Hematopoietic multipotent progenitor cell treated with erythropoietin and hydrocortisone succinate and interleukin-3 and kit ligand, for 8 days (in vitro differentiated cells): Measurements from ENCODE around the gene SETD3.

ENCODE experiments used
- DNase-seq: peaks from one replicate; pipeline ENCODE4 v3.0.0-alpha.2; 2015

SETD3 gene

DNA sequence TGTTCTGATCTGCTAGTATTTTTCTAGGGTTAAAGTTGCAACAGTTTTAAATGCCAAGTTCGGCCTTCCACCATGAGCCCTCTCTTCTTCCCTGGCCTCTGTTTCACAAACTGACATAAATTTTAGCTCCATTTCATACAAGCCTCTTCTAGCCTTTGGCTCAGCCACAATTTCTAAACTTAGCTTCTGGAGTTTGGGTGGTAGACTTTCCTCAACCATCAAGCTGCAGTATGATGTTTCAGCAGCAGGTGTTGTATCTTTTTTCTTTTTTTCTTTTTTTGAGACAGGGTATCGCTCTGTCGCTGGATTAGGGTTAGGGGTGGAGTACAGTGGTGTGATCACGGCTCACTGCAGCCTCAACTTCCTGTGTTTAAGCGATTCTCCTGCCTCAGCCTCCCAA is 29.4 kb downstream of the SETD3 start:
- no peak for DNase-seq

DNA sequence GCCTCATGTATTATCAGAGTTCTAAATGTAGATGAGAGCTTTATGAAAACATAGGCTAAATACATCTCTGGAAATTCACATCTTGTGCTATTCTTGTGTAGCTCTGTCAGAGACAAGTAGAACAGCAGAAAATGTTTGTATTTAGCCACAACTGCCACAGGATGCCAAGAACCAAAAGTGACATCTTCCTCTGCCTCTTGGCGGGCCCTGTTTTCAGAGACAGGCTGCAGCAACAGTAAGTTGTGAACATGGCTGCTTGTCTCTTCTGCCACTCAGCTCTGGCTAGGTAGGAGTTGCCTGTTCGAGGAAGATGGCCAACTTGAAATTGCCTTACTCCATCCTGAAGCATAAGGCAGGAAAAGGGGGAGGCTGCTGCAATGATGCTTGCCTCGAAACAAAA is 30.4 kb downstream of the SETD3 start:
- DNase-seq = no peak

DNA sequence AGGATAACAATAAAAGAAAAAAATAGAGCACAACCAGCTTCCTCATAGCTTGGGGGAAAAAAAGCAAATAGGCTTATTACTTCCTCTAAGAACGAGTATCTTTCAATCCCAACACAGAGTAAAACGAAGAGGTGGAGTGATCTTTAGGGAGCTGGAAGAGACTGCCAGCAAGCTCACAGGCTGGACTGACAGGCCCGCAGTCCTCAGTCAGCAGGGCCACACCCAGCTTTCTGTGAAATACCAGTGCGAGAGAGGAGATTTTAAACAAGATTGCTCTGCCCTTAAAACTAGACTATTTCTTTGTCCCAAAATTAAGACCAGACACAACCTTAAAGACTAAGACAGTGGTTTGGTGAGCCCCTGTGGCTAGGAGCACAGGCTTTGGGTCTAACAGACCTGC is 32.9 kb downstream of the SETD3 start:
- DNase-seq = peak; percentile 45

DNA sequence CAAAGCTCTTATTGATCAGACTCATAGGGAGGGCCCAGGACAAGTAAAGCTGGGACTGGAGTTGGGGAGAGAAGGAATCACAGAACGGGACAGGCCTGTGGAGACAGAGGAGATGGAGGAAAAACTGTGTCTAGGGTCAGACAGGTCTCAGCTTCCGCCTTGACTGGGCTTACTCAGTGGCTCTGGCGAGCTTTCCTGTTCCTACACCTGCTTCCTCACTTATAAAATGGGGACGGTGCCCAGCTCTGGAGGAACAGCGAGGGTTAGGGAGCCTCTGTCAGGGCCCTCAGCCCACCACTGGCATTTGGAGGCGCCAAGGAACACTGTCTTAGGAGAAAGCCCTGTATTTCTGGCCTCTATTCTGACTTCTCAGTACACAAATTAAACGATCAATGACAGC is 34.7 kb downstream of the SETD3 start:
- no peak for DNase-seq

DNA sequence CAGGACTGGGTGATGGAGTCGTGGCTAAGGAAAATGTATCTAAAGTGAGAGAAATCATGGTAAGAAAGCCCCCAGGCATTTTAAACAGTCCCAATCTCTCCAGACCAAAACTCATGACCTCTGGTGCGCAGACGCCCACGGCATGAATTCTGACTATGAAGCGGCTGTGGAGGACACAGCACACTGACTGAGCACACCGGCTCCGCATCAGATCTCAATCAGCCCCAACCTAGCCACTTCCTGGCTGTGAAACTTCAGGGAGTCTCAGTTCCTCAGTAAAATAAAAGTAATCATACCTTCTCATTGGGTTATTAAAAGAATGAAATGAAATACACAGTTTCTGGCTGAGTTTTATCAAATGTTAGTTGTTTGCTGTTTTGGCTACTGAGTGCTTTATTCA is 38.7 kb downstream of the SETD3 start:
- DNase-seq = no peak

DNA sequence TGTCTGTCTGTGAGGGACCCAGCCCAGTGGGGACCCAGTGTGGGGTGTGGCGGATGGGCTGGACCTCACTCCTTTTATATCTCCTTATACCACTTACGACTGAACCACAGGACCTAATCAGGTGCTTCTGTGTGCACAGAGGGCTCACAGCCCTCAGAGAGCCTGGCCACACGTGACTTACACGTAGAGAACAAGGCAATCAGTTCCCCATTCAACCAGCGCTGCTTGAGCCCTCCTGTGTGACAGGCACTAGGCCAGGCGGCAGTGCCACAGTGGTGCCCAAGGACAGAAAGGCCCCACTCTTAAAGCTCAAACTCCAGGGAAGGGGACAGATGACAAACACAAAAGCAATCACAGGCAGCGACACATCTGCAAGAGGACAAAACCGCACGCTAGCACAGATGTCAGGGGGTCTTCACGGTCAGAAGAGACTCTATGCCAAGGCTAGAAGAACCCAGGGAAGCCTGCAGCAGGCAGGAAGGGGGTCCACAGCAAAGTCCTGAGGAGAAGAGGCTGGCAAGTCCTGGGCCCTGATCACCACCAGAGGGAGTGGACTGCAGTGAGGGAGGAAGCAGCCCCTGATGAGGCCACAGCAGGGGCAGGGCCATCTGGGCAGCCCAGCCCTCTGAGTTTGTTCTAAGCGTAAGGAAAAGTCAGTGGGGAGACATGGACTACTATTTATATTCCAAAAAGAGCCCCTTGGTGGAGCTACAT is 39.3 kb downstream of the SETD3 start:
- peak; percentile 12 for DNase-seq

DNA sequence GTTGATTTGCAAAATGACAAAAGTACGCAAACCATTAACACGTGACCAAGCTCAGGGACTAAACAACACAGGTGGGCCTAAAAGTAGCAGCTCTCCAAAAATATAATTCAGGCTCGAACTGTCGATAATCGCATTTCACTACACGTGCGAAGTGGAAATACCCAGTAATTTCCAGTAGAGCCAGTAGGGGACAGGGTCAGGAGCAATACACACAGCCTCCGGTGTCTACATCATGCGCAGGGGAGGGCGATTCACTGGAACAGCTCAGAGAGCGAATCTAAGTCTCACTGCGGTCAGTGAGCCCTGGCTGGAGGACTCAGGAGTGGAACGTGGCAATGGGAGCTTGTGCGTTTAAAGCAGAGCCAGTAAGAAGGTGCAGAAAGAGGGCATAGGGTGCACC is 40.4 kb downstream of the SETD3 start:
- no peak for DNase-seq

DNA sequence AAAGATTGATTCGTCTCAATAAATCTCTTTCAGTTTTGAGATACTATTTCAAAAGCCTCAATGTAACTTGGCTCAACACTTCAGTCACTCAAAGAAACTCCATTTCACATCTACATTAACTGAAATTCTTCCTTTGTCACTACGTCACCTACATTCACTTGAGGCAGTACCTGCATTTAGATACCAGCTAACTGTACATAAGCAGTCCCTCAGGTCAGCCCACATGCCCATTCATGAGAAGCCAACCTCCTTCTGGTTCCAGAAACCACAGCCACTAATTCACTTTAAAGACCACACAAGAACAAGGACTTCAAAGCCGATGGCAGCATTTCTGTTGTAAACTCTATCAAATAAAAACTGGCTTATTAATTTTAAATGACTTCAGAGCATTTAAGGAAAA is 43.0 kb downstream of the SETD3 start:
- DNase-seq = no peak

DNA sequence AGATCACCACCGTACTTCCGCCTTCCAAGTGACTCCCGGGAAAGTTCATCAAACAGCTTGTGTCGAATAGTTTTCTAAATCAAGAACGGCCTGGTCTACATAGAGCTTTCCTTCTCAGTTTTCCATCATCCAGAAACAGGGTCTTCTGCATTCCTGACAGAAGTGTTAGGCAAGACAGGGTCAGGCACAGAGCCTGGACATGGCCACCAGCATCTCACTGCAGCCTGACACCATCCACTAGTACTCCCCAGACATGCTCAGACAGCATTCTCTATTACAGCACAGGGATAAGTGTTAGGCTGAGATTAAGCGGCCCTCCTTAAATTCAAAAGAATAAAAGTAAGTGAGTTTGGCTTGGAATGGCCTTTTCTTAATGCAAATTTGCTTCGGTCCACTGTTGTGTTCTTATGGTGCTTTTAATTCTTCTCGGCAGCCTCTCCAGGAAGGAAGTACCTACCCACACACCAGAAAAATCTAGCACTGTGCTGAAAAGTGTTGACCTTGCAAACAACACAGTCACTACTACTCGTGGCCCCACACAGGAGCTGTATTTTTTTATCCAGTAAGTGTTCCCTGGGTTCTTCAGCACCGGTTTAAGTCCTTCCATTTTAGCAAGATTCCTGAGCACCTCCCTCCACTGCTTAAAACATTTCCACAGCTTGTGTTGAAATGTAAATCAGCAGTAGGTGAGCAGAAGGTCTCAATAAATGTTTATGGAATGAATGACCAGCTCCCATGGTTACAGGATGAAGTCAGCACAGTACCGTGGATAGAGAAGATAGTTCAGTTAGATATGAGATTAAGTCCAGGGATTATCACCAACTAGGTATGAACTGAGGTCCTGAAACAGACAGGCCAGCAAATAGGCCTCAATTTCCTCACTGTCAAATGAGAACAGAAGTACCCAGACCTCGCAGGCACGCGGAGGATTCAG is 44.1 kb downstream of the SETD3 start:
- no peak for DNase-seq

DNA sequence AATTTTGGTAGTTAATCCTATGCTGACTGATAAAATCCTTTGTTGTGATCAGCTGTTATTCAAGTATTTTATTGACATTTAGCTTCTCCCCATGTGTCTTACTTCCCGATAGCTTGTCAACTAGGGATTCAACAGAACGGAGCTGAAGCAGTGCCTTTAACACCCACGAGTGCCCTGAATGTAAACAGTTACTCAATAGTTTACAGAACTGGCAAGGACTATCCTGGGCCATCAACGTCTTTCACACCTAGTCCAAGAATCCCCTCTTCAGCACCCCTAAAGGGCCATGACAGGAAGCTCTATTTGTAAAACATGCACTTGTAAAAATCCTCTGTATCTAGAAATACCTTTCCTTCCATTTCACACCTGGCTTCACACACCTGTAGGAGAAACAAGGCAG is 45.3 kb downstream of the SETD3 start:
- no peak for DNase-seq

DNA sequence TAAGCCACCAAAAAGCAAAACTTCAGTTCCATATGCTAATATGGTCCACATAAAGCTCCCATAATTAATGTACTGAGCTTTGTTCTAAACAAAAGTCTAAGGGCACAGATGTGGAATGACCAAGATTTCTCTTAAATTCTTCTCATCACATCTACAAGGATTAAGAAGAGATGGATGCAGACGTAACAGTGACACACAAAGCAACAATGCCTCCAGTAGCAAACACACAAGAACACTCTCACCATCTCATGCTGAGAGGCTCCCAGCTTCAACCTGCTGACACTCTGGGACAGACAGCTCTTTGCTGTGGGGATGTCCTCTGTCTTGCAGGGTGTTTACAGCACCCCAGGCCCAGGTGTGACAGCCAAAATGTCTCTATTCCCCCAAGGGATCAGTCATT is 48.2 kb downstream of the SETD3 start:
- DNase-seq = no peak

DNA sequence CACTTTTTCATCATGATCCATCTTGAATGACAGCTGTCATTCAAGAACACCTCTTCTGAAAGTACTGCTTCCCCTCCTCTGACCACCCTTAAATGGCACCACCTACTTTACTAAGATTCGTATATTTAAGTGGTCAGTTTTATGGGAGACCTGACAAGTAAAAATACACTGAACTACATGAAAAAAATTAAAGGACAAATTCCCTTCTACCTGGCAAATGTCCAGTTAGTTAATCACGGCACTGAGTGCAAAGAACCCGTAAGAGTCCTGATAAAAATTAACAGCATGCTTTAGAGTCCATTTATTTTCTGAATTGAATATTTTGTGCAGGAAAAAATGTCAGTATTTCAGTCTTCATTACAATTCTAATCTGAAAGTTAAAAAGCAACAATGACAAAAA is 48.7 kb downstream of the SETD3 start:
- DNase-seq = no peak

DNA sequence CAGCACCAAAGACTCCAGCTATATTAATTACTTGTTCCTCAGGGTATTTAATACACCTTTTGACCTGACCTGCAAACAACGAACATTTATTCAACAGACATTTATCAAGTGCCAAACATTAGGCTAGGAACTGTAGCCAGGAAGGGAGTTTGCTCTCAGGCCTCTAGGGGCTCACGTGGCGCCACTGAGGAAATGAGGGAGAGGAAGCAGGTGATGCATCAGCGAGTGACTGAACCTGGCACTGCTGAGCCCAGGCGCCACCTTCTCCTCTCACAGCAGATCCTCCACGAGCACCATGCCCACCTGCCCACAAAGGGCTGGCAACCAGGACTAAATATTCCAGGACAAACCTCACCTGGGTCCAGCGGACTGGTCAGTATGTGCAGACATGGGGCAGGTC is 50.2 kb downstream of the SETD3 start:
- DNase-seq = peak; percentile 34

DNA sequence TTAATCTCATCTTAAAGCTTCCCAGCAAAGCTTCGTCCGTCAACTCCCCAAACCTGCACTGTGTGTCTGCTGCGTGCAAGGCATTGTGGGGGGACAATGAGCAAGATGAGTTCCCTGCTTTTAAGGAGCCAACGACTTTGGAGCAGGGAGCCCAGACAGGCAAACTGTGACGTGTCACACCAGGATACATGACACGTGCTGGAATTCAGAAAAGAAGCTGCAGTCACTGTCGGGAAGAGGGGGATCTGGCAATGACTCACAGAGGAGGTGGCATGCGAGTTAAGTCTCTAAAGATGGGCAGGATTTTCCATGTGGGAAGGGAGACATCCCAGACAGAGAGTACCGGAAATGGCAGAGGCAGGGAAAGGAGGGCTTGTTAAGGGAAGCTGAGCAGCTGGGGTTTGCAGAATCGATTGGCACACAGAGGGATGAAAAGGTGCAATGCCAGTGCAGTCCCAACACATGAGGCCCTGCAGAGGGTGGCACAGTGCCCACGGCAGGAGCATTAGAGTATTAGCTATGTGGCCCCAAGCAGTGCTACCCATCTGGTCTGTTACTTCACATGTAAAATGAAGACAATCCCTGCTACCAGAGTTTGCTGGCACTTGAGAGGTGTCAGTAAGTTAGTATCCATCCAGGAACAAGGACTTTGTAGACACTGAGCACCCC is 52.9 kb downstream of the SETD3 start:
- DNase-seq = no peak

DNA sequence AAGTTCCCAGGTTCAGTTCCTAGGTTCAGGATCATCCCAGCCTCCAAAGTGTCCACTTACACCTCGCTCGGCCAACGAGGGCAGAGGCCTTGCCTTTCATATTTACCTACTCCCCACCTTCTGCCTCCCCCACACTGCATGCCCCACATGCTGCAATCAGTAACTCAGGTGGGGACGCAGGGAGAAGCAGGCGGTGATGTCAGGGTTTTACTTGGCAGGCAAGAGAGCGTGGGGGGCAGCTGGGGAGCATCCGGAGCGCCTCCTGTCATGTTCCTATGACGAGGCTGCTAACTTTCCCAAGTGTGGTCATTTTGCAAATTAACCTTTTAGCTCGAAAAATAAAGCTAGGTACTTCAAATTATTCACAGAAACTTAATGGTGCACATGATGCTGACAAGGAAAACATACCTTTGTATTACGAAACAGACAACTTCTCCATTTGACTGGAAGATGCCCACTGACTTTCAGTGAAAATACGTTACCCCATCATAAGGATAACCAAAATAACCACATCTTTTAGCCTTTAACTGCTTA is 53.8 kb downstream of the SETD3 start:
- DNase-seq = no peak

DNA sequence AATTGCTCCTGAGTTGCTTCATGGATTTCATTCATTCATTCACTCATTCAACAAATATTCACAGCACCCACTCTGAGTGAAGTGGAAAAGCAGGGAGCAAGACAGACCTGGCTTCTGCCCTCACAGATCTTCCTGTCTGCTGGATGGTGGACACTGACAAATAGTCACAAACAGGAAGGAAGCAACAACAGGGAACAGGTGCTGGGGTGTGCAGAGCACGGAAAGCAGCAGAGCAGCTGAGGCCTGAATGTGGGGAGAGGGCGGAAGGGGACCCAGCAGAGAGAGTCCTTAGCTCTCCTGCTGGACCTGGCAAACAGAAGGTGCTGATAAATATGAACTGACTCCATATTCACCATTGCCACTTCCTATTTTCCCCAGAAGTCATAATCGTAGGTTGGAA is 54.4 kb downstream of the SETD3 start:
- no peak for DNase-seq

DNA sequence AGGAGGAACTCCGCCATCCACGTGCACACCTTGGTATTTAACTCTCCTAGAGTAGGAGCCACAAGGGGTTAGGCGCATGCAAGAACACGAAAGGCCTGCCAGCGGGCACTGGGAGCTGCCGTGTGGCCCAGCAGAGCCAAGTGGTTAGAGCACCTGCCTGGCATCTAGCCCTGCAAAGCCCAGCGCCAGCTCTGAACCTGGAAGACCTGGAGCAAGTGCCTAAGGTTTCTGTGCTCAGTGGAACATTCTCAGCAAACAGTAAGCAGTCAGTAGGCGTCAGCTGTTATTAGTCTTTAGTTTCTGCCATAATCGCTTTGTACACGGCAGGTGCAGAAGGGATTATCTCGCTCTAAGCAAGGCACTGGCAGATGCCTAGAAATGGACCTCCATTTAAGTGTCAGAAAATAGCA is 55.4 kb downstream of the SETD3 start:
- DNase-seq = no peak

DNA sequence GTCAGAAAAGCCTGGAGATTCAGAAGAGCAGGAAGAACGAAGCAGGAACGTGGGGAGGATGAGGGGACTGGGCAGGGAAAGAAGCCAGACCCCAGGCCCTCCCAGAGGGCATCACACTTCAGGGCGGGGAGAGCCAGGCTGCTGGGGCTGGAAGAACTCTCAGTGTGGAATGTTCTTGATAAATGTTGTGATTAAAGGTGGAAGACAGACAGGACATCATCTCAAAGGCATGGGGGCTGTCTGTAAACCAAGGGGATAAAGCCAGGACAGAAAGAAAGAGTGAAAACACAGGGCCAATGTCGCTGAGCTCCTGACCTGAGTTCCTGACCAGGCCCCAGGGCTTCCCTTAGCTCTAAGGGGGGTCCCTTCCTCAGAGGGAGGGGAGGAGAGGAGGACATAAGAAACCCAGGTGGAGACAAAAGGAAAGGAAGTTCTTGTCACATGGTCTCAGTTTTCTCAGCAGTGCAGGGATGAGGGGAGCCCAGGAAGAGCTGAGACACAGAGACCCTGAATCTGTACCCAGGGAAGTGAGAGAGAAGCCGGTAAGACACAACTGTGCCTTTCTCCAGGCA is 56.3 kb downstream of the SETD3 start:
- DNase-seq = no peak

DNA sequence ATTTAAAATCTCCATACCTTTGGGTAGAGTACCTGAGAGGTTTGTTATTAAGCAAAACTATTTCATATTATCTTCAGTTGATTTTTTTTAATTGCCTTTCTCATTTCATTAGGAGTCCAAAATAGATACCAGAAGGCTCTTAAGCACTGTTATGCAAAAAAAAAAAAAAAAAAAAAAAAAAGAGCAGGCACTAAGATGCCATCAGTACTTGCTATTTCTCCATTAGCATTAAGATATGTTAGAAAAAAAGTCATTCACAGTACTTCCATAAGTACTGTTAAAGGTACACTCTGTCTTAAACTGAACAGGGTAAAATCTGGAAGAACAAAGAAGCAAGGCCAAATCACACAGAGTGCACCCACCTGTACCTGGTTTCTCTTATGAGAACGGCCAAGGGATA is 57.2 kb downstream of the SETD3 start:
- DNase-seq = no peak

DNA sequence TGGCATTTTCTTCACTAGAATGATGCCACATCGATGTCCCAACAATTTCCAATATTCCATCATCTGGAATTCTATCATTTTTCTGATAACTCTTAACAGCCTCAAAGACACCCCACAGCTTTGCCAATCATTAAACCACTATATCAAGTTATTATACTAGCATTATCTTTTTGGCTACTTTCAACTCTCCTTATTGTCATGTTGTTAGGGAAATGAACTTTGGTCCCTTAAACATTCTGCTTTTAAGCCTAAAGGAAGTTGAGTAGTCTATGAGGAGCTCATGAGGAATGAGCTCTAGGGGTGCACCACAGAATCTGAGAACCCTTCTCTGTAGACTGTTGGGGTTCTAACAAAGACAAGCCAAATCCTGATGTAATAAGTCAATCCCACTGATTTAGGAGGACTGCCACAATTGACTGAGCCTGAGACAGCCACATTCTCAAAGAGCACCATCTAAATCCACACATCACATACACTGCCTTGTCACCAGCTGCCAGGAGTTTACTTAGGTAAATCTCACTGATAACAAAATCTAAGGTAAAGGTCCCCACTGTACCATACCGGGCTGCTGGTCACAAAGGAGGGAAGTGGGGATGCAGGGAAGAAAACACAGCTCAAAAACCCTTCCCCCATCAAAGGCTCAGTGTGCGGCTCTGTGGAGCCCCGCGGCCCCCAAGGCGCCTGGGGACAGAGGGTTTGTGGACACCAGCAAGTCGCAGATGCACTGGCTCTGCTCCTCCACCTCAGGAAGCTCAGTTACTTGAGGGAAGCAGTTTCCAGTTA is 58.2 kb downstream of the SETD3 start:
- DNase-seq = no peak

DNA sequence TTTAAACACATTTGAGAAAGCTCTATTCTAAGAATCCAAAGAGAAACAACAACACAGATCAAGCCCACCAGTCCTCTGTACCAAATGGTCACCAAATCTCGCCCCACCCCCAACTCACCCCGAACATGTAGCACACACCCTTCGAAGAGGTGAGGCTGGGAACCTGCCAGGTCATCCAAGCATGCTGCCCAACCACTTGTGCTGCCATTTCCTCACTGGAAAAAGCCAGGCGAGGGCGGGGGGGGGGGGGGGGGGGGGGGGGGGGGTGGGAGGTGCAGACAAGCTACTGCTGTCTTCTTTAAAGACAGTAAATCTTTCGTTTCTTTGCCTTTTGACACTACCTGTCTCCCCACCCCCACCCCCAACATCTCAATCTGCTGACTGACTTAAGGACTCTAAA is 59.9 kb downstream of the SETD3 start:
- no peak for DNase-seq

DNA sequence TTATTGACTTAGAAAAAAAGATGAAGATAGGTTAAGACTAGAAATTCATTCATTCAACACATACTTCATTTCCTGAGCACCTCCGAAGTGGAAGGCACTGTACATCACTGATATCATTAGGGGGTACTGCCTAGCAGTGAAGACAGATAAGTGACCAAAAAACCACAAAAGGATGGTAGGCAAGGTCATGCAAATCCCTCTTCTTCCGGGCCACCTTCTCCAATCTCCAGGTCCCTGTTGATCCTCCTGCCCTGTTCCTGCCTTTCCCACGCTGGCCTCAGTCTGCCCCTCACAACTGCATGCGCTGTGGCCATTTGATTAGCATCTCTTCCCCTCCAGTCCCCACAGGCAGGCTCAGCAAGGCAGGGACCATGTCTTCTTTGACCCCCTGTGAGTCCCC is 60.8 kb downstream of the SETD3 start:
- DNase-seq = peak; percentile 76
